ENCODE results near the gene HDGF.

The HDGF gene

DNA sequence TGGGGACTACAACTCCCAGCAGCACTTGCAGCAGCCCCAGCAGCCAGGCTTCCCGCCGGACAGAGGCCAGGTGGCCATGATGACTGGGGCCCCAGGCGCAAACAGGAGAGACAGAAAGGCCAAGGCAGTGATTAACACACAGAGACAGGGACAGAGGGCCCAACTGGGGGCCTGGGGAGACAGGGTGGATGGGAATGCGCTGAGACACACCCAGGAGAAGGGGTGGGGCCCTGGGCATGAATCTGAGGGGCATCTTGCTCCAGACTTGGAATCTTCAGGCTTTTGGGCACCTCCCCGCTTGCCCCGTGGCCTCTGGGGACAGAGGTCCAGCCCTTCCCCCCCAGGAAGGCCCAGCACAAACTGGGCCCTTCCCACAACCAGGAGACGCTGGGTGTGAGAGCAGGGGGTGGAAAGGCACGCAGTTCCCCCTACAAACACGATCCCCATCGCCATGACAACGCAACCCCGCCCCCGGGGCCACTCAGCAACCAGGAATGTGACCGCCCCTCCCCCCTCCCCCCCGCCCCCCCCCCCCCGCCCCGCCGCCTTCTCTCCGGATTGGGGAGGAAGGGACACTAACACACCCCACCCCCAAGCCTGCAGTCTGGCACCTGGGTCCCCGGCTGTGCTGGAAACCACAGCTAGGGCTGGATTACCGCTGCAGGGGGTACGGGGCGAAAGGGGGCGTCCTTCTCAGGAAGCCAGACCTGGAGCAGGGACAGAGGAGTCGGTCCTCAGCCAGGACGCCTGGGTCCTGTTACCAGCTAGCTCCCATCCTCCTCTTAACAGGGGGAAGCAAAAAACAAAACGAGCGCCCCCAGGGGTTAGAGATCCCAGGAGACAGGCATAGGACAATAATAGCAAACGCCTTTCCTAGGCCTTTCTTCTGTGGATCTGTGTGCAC lies 4.5 kb downstream of the HDGF start:
- peak; percentile 87 for DNase-seq (ENCODE audit: low spot score)

DNA sequence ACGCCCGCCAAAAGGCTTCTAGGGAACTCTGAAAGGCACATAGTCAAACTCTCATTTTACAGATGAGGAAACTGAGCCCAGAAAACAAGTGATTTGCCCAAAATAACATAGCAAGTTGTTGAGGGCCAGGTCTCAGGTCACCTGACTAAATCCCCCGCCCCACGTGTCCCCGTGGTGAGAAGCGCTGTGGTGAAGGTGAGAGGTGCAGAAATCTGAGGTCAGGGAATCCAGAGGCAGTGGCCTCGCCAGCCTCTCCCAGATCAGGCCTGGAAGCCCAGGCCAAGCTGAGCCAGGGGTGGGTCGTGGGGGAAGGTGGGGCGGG lies 5.1 kb downstream of the HDGF start:
- DNase-seq (ENCODE audit: low spot score) = no peak

GRCh38 chr1:156745881-156746280 lies 5.6 kb downstream of the HDGF start:
- no peak for DNase-seq (ENCODE audit: low spot score)

DNA sequence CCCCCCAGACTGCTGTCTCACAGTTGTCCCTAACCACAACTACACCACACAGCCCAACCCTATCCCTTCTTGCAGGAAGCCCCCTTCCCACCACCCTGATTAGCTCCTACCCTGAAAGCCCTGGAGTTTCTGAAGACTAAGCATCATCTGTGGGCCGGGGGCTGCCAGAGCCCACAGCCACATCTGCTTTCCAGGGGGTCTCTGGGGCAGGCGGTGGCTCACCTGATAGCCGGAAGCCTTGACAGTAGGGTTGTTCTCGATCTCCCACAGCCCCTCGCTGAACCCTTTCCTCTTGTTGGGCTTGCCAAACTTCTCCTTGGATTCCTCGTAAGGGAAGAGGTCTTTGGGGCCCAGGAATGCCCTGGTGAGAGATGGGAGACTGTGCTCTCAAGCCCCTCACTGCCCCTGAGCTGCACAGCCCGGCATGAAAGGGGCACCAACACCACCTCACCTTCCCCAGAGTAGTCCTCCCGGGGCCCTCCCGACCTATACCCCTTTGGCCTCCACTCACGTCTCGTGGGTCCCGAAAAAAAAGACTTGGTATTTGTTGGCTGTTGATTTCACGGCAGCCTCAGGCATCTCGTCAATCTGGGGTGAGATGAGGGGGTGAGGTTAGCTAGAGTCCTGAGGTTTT lies 6.6 kb downstream of the HDGF start:
- DNase-seq (ENCODE audit: low spot score) = no peak

GRCh38 chr1:156744344-156744743 lies 7.1 kb downstream of the HDGF start:
- DNase-seq (ENCODE audit: low spot score) = no peak

GRCh38 chr1:156743367-156744302 lies 7.8 kb downstream of the HDGF start:
- DNase-seq (ENCODE audit: low spot score) = no peak

- DNase-seq (ENCODE audit: low spot score) = no peak
Measured at GRCh38 chr1:156742801-156743200, 8.7 kb downstream of the HDGF start.

DNA sequence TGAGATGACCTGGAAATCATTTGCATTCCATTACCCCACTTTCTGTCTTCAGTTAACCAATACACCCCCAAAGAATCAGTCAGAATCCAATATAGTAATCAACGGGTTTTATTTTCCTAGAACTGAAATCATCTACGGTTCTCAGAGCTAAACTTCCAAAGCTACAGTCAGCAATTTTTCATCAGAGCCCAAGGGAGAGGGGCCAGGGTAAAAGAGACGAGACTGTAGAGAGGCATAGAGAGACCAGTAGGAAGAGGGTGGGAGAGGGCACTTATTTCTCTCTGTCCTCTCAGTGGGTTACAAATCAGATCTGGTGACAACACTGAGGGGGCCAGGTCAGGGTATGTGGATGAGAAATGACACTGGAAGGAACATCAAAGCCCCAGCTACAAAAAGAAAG lies 9.5 kb downstream of the HDGF start:
- DNase-seq (ENCODE audit: low spot score) = no peak

GRCh38 chr1:156741481-156741983 lies 9.9 kb downstream of the HDGF start:
- no peak for DNase-seq (ENCODE audit: low spot score)

DNA sequence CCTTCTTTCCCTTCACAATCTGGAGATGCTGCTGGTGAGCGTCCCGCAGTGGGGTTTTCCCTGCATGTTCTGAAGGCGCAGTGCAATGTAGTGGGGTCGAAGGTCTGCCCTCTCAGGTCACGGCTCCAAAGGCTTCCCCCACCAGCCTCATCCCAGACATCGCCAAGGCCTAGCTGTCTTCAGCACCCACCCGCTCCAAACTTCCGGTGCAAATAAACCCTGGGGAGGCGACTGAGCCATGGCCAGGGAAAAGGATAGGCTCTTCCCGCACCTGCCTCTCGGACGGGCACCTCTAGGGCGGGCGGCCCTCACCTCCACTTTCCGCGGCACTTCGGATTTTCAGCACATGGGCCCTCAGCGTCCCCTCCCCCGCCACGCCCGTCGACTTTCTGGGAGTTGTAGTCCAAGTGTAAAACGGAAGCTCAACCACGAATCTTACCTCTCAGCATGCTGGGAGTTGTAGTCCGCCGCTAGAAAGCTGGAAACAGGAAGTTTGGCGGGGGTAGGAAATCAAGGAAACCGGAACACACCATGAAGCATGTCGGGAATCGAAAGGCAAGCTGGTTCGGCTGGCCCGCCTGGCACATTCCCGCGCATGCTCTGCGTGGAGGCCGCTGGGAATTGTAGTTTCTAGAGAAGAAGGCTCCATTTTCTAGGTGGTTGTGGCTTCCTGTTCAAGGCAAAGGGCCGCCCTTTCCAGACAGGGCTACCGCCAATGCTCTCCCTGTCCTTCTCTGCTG lies 10.6 kb downstream of the HDGF start, which contains the start of gene MRPL24:
Gene MRPL24 (minus strand): TSS at position 348 of the 740 bp plus-strand sequence. CDS start 2,384 bp downstream, outside the sequence.
- DNase-seq (ENCODE audit: low spot score) = peak; percentile 99

GRCh38 chr1:156740237-156740740 lies 11.2 kb downstream of the HDGF start:
- peak; percentile 21 for DNase-seq (ENCODE audit: low spot score)

DNA sequence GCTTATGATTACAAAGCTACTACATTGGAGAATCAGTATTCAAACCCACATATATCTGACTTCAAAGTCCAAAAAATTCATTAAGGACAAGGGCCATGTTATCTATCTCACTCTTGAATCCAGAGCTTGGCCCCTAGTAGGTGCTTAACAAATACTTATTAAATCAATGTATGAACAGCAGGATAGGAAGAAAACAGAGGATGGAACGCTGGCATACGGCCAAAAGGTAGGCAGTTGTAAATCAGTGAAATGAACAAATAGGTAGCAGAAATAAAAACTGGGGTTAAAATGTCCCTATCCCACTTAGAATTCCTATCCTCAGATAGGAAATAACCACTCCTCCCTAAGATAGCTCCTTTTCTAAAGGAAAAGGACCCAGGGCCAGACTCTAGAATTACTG lies 12.6 kb downstream of the HDGF start:
- DNase-seq (ENCODE audit: low spot score) = no peak

DNA sequence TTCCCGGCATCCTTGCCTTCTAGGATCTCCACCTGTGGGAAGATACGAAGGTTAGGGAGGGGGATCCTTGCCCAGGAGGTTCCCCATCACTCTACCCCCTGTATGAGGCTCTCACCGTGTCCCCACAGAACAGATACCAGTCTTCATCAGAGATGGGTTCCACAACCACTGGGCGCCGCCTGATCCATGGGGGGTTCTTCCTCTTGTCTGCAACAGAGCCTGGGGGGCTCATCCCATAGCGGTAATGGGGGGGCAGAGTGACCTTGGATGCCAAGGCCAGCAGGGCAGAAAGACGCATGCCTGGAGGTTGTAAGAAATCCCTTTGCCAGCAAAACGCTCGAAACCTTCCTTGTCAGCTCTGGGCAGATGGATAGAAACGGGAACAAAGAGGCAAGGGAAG lies 13.1 kb downstream of the HDGF start:
- no peak for DNase-seq (ENCODE audit: low spot score)

DNA sequence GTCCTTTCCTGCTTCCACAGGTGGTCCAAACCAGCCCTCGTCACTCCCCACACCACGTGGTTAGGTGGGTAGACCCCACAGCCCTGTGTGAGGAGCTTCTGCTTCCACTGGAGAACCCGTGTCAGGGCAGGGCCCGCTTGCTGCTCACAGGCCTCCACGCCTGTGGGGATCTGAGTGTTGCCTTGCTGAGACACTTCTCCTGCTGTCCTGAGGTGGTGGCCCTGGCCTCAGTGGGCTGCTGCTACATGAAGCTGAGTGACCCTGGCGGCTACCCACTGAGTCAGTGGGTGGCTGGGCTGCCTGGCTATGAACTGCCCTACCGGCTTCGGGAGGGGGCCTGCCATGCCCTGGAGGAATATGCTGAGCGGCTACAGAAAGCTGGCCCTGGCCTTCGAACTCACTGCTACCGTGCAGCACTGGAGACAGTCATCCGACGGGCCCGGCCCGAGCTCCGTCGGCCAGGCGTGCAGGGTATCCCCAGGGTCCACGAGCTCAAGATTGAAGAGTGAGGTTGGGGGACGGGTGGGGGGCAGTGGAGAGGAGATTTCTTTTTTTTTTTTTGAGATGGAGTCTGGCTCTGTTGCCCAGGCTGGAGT lies 17.4 kb downstream of the HDGF start:
- DNase-seq (ENCODE audit: low spot score) = no peak

DNA sequence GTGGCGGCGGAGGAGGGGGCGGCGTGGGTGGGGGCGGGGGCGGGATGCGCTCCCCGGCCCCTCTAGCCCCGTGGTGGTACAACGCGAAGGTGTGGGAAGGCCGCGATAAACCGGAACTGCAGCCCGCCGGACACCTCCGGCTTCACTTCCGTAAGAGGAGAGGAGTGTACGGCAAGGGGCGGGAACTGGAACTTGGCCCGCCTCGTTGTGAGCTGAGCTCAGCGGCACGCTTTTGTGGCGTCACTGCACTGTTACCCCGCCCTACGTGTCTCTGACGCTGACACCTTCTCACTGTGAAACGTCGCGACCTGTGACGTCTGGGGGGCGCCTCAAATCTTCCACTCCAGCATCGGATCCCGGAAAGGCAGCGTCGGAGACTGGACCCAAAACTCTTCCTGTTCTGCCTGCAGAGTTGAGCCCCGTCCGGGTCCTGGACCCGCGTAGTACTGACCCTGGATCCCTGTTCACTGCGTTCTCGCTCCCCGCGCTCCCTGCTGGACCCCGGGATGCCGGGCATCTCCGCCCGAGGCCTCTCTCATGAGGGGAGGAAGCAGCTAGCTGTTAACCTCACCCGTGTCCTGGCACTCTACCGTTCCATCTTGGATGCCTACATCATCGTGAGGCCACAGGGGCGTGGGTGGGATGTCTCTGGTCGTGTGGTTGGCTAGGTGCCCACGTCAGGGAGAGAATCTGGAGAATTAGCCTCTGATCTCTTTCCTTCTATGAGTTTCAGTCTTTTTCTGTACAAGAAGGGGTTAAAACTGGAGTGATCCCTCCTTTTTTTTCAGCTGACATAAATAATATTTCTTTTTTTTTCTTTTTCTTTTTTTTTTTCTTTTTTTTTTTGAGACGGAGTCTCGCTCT lies 22.6 kb downstream of the HDGF start, which contains the start of gene ISG20L2:
Gene ISG20L2 (minus strand): TSS at position 168 of the 864 bp plus-strand sequence. CDS start 1,114 bp downstream, outside the sequence.
- peak; percentile 96 for DNase-seq (ENCODE audit: low spot score)

GRCh38 chr1:156727926-156728598 lies 23.4 kb downstream of the HDGF start, which contains the start of gene METTL25B:
TSS of gene METTL25B (plus strand) at chr1:156728469. CDS start at chr1:156729105, 636 bp downstream.
- DNase-seq (ENCODE audit: low spot score) = peak; percentile 73

GRCh38 chr1:156727492-156727891 lies 24.0 kb downstream of the HDGF start:
- DNase-seq (ENCODE audit: low spot score) = no peak

DNA sequence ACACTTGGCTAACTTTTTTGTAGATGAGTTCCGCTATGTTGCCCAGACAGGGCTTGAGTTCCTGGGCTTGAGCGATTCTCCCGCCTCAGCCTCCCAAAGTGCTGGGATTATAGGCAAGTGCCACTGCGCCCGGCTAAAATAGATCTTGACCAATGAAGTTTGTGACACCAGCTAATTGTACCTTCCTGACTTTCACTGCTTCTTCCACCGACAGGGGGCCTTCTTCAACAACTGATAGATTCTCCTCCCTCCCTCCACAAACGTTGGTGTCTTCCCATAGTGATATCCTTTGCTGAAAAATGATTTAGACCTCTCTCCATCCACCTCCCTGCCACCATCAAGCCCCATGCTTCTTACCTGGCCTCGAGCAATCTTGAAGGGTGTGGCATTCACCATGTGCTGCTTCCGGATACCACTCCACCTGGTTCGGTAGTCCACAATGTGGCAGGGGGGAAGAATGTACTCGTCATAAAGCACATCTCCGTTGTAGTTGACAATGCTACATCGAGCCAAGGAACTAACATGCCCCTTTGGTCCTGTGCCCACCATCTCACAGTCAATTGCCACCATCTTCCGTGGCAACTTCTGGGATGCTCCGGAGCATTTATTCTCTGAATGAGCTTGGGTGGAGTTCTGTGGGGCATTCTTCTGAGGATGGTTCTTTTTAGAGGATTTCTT lies 24.8 kb downstream of the HDGF start:
- DNase-seq (ENCODE audit: low spot score) = peak; percentile 76
